GM18508 (cell line): ENCODE results near the gene DRAXIN.

Experiments used
- ATAC-seq: cut with Tn5 transposase; IDR thresholded peaks from one replicate; pipeline ENCODE4 v1.9.1; 2021; ENCODE audit warnings: moderate number of reproducible peaks; ENCODE audit not compliant: insufficient read depth, unreplicated experiment

DRAXIN gene

GRCh38 chr1:11682799-11683198, 8.7 kb upstream of the DRAXIN start:
- ATAC-seq: no peak

DNA sequence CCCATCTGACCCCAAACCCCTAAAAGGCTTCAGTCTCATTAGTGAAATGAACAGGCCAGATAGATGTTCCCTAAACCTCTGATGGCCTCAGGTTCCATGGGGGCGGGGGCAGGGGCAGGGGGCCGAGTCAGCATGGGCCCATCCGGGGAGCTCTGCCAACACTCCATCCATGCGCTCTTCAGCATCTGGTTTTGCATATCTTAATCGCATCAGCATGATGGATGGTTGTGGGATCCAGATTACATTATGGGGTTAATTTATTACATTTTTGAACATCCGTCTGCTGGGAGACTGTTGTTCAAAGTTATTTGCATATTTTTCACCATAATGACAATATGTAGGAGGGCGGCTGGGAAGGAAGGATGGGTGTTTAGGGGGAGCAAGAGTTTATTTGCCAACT, 7.4 kb upstream of the DRAXIN start:
- no peak for ATAC-seq

GRCh38 chr1:11685210-11685752, 6.2 kb upstream of the DRAXIN start:
- no peak for ATAC-seq

- no peak for ATAC-seq
Measured at GRCh38 chr1:11688506-11688905, 3.0 kb upstream of the DRAXIN start.

- no peak for ATAC-seq
Measured at GRCh38 chr1:11690397-11691301, 861 bp upstream of the DRAXIN start.

- no peak for ATAC-seq
Measured at GRCh38 chr1:11691928-11692711, 610 bp downstream of the DRAXIN start.

DNA sequence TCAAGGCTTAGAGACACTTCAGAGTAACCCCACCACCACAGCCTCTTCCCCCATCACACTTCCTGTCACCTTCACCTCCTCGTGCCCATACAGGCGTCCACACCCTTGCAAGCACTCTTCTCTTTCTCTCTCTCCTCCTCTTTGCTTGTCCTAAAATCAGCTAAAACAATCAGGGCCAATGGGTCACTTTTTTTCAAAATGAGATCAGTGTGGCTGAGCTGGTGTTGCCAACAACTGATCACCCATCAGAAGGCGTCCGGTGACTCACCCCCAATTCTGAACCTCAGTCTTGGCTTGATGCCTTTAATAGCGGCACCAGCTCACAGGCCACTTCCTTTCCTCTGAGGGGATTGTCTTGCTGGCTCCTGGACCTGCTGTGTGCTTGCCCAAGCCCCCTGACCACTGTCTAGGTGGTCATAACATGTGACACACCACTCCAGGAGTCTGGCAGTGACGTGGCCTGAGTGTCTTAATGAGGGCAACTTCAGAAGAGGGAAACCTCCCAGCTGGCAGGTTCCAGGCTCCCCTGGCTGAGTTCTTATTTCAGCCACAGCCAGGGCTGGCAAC, 1.6 kb downstream of the DRAXIN start:
- ATAC-seq: no peak

DNA sequence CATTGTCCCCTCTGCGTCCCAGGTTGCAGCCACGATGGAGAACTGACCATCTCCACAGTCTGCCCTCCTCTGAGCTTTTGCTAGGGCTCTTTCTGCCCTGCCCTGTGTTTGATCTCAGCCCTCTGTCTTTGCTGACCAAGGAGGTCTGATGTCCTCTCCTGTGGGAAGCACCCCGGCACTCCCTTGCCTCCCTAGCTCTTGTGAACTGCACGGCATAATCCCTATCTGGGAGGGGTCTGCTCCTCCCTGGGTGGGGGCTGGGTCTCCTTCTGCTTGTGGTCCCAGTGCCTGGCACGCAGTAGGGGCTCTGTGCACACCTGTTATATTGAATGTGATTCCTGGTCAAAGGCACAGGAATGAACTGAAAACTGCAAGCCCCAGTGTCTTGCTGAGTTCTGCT, 2.4 kb downstream of the DRAXIN start:
- no peak for ATAC-seq

DNA sequence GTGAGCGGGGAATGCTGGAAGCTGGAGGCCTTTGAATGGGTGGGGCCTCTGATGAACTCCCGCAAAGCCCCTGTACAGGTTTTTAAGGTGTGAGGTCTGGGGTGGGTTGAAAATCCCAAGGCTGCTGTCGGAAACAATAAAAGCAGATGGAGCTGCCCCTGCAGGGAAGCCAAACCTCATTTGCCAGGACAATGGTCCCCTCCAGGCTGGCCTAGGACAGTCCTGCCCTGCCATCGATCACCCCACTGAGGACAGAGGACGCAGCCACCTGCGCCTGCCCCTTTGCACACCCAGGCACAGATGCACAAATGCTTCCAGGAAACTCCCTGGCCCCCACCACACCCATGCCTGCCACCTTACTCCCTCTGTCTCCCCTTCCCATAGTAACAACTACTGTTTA, 4.4 kb downstream of the DRAXIN start:
- no peak for ATAC-seq

DNA sequence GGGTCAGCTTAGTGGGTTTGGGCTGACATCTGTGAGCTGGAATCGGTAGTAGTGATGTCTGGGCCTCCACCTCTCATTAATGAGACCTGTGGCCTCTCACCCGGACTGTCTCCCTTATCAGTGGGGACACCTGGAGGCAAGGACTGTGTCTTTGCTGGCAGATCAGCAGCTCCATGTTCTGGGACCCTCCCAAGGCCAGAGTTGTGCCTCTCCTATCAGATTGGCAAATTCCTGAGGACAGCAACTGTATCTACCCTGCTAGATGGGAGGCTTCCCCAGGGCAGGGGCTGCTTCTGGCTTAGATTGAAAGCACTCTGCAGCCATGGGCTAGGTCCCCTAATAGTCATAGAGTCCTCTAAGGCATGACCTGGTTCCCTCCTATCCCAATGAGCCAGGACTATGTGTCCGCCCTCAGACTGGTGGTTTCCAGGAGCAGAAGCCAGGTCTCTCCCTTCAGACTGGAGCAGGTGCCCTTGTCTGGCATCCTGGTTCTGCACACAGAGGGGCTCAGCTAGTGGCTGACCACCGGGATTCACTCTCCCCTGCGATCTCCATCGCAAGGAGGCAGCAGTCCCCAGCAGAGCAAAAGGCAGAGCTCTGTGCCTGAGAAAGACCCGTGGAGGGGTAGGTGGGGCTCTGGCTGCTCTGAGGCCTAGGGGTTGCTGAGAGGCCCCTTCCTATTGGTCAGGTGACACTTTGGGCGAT, 5.8 kb downstream of the DRAXIN start:
- ATAC-seq: no peak

DNA sequence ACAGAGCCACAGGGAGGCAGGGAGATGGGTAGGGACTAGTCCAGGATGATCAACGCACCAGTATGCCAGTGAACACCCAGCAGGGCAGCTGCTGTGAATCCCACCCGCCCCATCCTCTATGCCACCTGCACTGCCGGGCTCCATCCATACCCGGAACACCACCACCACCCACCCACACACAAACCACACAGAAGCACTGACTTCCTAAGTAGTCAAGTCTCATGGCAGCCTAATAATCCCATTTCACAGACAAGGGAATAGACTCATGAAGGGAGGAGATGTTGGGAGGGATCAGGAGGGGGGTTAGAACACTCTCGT, 6.3 kb downstream of the DRAXIN start:
- ATAC-seq: no peak

GRCh38 chr1:11700601-11701467, 9.3 kb downstream of the DRAXIN start:
- no peak for ATAC-seq

DNA sequence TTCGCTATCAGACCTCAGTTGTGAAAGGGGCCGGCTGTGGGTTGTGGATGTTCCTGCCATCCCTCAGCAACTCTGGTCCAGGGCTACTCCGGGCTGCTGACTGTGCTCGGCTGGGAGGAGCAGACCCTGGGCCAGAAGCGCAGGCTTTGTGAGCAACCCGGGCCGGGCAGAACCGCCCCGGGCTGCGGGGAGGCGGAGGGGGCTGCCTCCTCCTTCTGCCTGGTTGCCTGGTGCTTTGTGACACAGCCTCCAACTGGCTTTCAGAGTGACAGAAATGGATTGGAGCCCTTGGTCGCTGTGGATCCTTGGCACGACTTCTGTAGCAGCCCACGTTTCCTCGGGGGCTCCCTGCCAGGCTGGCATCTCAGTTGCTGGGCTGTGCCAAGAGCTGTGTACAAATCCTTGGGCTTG, 10.0 kb downstream of the DRAXIN start:
- ATAC-seq: no peak

GRCh38 chr1:11701981-11702803, 10.7 kb downstream of the DRAXIN start:
- no peak for ATAC-seq

DNA sequence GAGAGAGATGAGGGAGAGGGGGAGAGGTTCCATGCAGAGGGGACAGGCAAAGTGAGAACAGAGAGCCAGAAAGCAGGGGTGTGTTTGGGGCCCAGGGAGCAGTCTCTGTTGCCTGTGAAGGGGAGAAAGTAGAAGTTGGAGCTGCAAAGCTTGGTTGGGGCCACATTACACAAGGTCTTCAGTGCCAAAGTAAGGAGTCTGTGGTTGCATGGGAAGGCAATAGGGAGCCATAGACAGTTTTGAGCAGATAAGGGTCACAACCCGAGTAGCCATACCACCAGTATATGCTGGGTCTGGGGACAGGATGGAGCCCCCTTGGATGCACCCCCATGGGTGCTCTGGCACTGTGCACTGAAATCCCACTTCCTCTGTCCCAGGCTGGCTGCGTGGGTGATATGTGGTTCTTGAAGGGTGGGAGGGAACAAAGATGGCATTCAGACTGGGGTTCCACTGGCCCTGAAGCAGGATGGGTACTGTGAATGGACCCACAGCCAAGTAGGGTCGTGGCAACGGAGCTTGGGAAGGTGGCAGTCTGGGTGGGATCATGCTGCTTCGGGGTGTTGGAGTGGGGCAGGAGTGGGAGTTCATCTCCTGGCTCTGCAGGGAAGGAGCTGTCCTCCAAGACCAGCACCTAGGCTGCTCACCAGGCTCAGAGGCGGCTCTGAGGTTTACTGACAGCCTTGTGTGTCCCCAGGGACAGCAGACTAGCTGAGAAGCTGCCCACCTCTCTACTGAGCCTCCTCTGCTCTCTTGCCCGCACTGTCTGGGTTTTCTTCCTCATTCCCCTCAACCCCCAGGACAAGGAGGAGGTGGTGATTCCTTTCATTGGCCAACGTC, 12.1 kb downstream of the DRAXIN start:
- ATAC-seq: no peak

DNA sequence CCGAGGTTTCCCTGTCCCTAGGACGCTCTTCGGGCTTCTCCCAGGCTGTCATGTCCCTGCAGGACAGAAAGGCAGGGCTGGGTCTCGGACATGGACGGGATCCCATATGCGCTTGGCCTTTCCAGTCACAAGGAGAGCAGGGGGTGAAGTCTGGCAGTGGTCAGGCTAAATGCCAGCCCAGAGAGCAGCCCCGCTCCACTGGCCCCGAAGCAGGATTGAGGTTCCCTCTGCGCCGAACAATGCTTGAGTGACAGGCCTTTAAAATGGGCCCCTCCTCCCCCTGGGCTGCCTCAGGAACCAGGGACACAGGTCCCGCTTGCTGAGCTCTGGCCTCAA, 12.7 kb downstream of the DRAXIN start:
- no peak for ATAC-seq

DNA sequence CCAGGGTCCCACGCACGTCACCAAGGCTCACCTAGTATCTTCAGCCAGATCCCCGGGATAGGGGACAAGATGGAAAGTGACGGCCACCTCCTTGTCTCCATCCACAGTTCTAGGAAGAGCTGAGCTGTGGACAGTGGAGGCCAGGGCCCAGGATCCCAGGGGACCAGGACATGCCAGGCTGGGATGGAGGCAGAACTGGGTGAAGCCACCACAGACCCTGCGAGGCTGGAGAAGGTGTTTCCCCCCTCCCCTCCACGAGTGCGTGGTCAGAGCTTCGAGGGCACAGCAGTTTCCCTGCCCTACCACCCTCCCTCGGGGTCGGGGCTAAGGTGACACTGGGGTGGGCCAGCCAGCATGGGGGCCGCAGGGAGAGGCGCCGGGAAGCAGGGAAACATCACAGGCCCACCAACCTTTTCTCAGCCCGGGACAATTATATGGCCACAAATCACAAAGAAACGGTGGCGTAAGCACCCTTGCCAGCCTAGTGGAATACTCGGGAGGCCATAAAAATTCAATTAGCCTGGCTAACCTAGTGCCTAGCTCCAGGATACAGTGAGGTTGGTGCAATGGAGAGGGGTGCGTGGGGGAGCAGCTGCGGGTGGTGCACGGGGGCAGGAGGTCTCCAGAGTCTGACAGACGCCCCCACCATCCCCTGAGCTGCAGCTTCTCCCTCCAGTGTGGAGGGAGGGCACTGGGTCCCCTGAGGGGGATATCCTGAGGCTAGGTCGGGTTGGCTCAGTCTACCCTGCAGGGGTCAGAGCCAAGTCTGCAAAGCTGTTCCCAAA, 13.4 kb downstream of the DRAXIN start:
- no peak for ATAC-seq
